ENCODE data around the gene UBE2D1. TPM values are rescaled to one million over a fixed set of nuclear protein-coding genes. Genes with fewer than 3 reads are reported as not detected.
"Not testable (repeated sequence)": the region's sequence is repeated elsewhere in the genome, so short reads cannot be mapped to it uniquely, and the experiment has no call there.

UBE2D1 gene
- total and polyA plus RNA-seq, 2 of the 4 experiments (the other 2 are of a cell fraction), result 9.1 to 9.7 TPM

DNA sequence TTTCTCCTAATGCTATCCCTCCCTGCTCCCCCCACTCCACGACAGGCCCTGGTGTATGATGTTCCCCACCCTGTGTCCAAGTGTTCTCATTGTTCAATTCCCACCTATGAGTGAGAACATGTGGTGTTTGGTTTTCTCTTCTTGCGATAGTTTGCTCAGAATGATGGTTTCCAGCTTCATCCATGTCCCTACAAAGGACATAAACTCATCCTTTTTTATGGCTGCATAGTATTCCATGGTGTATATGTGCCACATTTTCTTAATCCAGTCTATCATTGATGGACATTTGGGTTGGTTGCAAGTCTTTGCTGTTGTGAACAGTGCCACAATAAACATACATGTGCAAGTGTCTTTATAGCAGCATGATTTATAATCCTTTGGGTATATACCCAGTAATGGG, 83.1 kb downstream of the UBE2D1 start:
- intact Hi-C loops (cut with micrococcal nuclease); H3K27ac ChIP-seq (ENCODE audit: insufficient read depth, low read length); H3K4me1 ChIP-seq (ENCODE audit: control insufficient read depth, insufficient read depth, low read length); H3K4me2 ChIP-seq (ENCODE audit: low read depth, low read length); H2BK5ac ChIP-seq (ENCODE audit: low read depth, low read length, poor library complexity, severe bottlenecking); H2AK5ac ChIP-seq (ENCODE audit: low read depth, low read length); H3K56ac ChIP-seq (ENCODE audit: extremely low read depth, insufficient read depth, low read length); H3K18ac ChIP-seq (ENCODE audit: low read depth, low read length); H3K14ac ChIP-seq (replicated peaks; ENCODE audit: low read depth, low read length); H3K23ac ChIP-seq (ENCODE audit: low read depth, low read length); H3K4ac ChIP-seq (ENCODE audit: low read depth, low read length); H2AFZ ChIP-seq (replicated peaks; ENCODE audit: low read length, poor library complexity); dilution Hi-C loops (cut with HindIII; ENCODE audit: low sequenced_read_pairs, unreplicated experiment); H4K20me1 ChIP-seq (ENCODE audit: insufficient read depth, low read length); H3K36me3 ChIP-seq (ENCODE audit: control insufficient read depth, insufficient read depth, low read length); H2BK120ac ChIP-seq (ENCODE audit: low read depth, low read length); H4K8ac ChIP-seq (ENCODE audit: low read depth in 2 of 2, low read length in 2 of 2); H3K27me3 ChIP-seq (ENCODE audit: control insufficient read depth, insufficient read depth, low read length); BruUV-seq (replicated peaks); H3K9ac ChIP-seq (ENCODE audit: low read depth, low read length); H2BK15ac ChIP-seq (ENCODE audit: low read depth, low read length); H2BK20ac ChIP-seq (ENCODE audit: low read depth, low read length); H3K4me3 ChIP-seq (ENCODE audit: insufficient read depth, low read depth, low read length); H3K9me1 ChIP-seq (ENCODE audit: insufficient read depth, low read length); ATAC-seq (ENCODE audit: low read depth); H3K79me1 ChIP-seq (ENCODE audit: low read depth in 1 of 2, low read length in 2 of 2); H4K5ac ChIP-seq (ENCODE audit: low read depth, low read length); H2AK9ac ChIP-seq (replicated peaks; ENCODE audit: low read depth, low read length, poor library complexity); DNase-seq; H3K9me3 ChIP-seq (ENCODE audit: control insufficient read depth, insufficient read depth, low read length); CTCF ChIA-PET; POLR2A ChIA-PET (ENCODE audit: unreplicated experiment); H4K91ac ChIP-seq (ENCODE audit: insufficient read depth, low read depth, low read length): not testable (repeated sequence)
- in situ Hi-C loops (cut with MboI; ENCODE audit: low sequenced_read_pairs), result loop anchor here (5.0 to 25.0 kb wide), 3 partner anchors 109 to 794 kb away; no protein-coding TSS in a partner anchor
- WGBS, 2 experiments (ENCODE audit: extremely low coverage in 2 of 2, insufficient read length in 1 of 2), result no CpG with 5 or more reads among the region's 2 CpGs

Other genes with a start within 250 kb of the UBE2D1 start
- gene IPMK, start 67.1 kb upstream of the UBE2D1 start, total RNA-seq (2012; rRNA removed), result 2.0 and 5.0 TPM in 2 replicates
- gene IPMK, start 67.1 kb upstream of the UBE2D1 start, polyA plus RNA-seq (2012; rRNA removed), result 0.69 and 0.89 TPM in 2 replicates
- 25.8 and 34.6 TPM in 2 replicates for gene CISD1, start 65.8 kb upstream of the UBE2D1 start, total RNA-seq (2012; rRNA removed)
- 25.7 and 28.2 TPM in 2 replicates for gene CISD1, start 65.8 kb upstream of the UBE2D1 start, polyA plus RNA-seq (2012; rRNA removed)
- 16.7 and 26.1 TPM in 2 replicates for gene TFAM, start 50.4 kb downstream of the UBE2D1 start, total RNA-seq (2012; rRNA removed)
- 7.6 and 8.7 TPM in 2 replicates for gene TFAM, start 50.4 kb downstream of the UBE2D1 start, polyA plus RNA-seq (2012; rRNA removed)
- gene BICC1, start 177.9 kb downstream of the UBE2D1 start, total RNA-seq (2012; rRNA removed), result 38.9 and 42.5 TPM in 2 replicates
- gene BICC1, start 177.9 kb downstream of the UBE2D1 start, polyA plus RNA-seq (2012; rRNA removed), result 5.1 and 5.7 TPM in 2 replicates